Measurements from ENCODE around the gene GSG1L2. TPM values are rescaled to one million over a fixed set of nuclear protein-coding genes. Genes with fewer than 3 reads are reported as not detected.

Gene GSG1L2
- not detected in 2 replicates for total RNA-seq

DNA sequence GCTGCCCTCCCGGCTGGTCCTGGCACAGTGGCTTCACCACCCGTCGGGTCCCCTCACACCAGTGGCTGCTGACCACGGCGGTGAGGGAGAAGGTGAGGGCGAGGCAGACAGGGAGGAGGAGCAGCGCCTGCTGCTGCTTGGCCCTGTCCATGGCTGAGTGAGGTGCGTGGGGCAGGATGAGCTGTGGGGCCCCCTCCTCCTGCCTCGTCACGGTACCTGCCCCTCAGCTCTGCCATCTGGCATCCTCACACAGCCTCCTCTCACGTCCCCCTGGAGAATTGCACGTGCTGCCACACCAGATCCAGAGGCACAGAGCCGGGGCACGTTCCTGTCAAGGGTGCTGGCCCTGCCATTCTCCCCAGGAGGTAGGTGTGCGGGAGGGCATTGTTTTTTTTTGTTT, at the start of gene GSG1L2:
Gene GSG1L2 (minus strand): TSS at position 159 of the 400 bp plus-strand sequence. CDS start 8 bp downstream, at position 151.

DNA sequence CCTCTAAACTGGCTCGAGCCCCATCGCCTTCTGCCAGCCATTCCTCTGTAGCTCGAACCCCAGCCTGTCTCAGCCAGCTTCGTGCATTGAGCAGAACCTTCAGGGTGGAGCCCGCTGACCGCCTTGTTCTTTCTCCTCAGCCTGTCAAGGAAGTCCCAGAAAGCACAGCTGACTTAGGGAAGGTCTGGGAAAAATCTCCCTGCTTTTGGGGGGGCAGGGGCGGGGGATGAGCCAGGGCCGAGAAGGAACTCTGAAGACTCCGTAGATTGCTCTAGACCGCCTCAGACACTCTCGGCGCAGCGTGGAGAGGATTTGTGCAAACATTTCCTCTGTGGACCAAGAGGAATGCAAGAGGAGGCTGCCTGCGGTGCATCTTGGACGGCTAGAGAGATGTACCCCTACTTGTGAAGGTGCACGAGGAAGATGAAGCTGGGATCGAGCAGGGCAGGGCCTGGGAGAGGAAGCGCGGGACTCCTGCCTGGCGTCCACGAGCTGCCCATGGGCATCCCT, 3.8 kb upstream of the GSG1L2 start, which contains the start of gene GLP2R:
Gene GLP2R (plus strand): TSS at position 284 of the 510 bp plus-strand sequence. CDS start 140 bp downstream, at position 424.

DNA sequence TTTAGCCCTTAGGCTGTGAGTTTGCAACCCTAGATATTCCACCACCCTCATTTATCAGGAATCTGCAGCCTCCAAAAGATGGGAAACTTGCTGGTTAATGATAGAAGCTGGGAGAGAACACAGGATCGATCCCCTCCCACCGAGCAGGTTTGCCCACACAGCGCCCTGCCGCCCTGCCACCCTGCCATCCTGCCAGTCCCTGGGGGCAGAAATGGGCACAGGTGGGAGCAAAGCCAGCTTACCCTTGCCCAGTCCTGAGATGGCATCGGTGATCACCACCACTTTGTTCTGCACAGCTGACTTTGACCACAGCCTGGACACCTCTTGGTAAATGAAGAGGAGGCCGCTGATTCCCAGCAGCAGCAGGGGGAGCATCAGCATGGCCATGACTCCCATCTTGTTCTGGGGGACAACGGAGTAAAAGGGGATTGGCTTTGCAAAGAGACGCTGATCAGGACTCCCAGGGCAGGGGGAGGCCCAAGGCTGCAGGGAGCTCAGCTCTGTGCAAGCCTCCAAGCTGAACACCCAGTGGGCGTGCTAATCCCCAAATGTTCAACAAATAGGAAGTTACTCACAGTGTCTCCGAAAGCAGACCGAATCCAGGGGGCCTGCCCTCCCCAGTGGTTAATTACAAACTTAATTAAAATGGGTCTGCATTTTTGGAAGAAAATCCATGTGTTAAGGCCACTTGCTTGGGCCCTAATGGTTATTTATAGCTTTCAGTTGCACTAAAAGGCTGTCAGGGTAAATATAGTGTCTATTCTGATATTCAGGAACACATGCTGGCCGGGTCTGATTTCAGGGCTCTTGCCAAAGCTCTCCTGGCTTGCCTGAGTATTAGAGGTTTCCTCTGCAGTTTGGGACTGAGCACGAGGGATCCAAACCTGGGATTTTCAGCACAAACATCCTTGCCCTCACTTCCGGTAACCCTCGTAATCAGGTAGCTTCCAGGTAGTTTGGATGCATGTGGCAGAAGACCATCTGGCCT, 30.7 kb downstream of the GSG1L2 start, which contains the start of gene DHRS7C:
Gene DHRS7C (minus strand): TSS at position 704 of the 988 bp plus-strand sequence. CDS start 308 bp downstream, at position 396.

Other genes starting within 250 kb of the GSG1L2 start
- 68.2 and 79.4 TPM in 2 replicates for gene STX8, start 246.3 kb downstream of the GSG1L2 start, total RNA-seq
- gene CFAP52, start 245.4 kb downstream of the GSG1L2 start, total RNA-seq = 0.47 TPM in 1 of 2 replicates, not detected in the other
- not detected in 2 replicates for gene USP43, start 176.6 kb downstream of the GSG1L2 start, total RNA-seq
- not detected in 2 replicates for gene DHRS7C, start 30.5 kb downstream of the GSG1L2 start, total RNA-seq
- gene GLP2R, start 3.8 kb upstream of the GSG1L2 start, total RNA-seq = 2.5 TPM in 1 of 2 replicates, not detected in the other
- gene RCVRN, start 83.2 kb upstream of the GSG1L2 start, total RNA-seq = not detected in 2 replicates